ENCODE data around the gene VWF. TPM values are rescaled to one million over a fixed set of nuclear protein-coding genes. Genes with fewer than 3 reads are reported as not detected.

The VWF gene
- total RNA-seq, 2 donors from 2014 or later, result 189 to 331 TPM

DNA sequence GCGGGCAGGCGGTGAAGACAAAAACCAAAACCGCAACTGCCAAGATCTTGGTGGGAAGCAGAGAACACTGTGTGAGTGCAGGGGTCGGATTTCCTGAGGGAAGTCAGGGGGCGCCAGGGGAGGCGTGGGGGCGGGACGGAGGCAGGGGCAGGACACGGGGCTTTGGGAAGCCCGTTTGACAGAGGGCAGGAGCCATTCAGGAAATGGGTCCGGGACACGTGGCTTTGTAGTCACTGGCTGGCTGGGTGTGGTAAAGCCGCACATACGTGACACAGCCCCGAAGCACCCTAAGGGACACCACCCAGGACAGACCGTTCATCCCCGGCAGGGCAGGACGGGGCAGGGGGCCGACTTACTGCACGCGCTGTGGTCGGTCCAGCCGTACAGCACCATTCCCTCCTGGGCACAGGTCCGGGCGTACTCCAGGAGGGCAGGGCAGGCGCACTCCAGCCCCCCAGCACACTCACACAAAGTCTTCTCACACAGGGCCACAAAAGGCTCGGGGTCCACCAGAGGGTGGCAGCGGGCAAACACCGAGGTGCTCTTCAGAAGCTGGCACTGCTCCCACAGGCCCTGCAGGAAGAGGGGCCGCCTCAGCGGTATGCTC, 49.4 kb downstream of the VWF start:
- Histone ChIP-seq H3K9me3 (no peaks in the 10 kb centered on the region), H3K36me3 (no peaks in the 10 kb centered on the region), H3K4me3 (peak overlapping the region in 1 of 2 donors; percentile 26), H3K27me3 (no peaks in the 10 kb centered on the region), H3K27ac (peak overlapping the region; percentile 30 to 56), H3K4me1 (peaks cover 0 to 36% of the 10 kb centered on the region in 2 donors)
- peak; percentile 72 for DNase-seq (ENCODE audit: low spot score)
- TF ChIP-seq, protein P1, sequence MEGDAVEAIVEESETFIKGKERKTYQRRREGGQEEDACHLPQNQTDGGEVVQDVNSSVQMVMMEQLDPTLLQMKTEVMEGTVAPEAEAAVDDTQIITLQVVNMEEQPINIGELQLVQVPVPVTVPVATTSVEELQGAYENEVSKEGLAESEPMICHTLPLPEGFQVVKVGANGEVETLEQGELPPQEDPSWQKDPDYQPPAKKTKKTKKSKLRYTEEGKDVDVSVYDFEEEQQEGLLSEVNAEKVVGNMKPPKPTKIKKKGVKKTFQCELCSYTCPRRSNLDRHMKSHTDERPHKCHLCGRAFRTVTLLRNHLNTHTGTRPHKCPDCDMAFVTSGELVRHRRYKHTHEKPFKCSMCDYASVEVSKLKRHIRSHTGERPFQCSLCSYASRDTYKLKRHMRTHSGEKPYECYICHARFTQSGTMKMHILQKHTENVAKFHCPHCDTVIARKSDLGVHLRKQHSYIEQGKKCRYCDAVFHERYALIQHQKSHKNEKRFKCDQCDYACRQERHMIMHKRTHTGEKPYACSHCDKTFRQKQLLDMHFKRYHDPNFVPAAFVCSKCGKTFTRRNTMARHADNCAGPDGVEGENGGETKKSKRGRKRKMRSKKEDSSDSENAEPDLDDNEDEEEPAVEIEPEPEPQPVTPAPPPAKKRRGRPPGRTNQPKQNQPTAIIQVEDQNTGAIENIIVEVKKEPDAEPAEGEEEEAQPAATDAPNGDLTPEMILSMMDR (IDR thresholded peaks at IDR 0.05), result no peak

DNA sequence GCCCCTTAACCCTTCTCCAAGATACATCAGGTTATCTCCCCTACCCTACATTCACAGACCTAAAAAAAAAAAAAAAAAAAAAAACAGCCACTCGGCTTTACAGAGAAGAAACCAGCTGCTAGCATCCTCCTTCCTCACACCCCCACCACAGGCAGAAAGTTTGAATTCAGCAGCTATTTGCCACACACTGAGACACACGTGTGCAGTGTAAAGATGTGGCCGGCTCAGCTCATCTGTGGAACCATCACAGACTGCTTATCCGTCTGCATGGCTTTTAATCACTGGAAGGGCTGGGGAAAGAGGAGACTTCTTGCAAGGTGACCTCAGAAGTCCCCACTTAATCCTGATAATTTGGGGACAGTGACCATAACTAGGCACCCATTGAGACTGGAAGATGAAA, 50.0 kb downstream of the VWF start:
- Histone ChIP-seq H3K27me3 (no peaks in the 10 kb centered on the region), H3K36me3 (no peaks in the 10 kb centered on the region), H3K27ac (peak overlapping the region in 1 of 2 donors; percentile 56), H3K4me3 (no peak overlapping the region), H3K4me1 (peaks cover 0 to 38% of the 10 kb centered on the region in 2 donors), H3K9me3 (no peaks in the 10 kb centered on the region)
- TF ChIP-seq, protein P1 (IDR thresholded peaks at IDR 0.05), result no peak
- no peak for DNase-seq (ENCODE audit: low spot score)

DNA sequence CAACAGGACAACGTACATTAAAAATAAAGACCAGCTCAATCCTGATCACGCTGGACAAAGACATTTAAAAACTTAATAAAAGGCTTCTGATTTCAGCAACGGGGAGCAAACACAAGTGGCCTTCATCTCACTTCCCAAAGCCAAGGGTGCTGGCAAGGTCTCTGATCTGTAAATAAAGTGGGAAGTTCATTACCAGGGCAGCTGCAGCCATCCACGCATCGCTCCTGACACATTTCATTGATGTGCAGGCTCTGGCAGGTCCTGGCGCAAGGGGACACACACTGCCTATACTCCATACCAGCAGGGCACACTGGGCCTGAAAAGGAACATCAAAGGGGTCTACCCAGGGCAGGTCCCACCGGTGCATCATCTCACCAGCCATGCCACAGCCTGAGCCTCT, 51.0 kb downstream of the VWF start:
- DNase-seq (ENCODE audit: low spot score), result no peak
- no peak overlapping the region for H3K4me3 ChIP-seq
- TF ChIP-seq, protein P1 (IDR thresholded peaks at IDR 0.05), result no peak
- no peaks in the 10 kb centered on the region for H3K27me3 ChIP-seq
- H3K9me3 ChIP-seq, result no peaks in the 10 kb centered on the region
- H3K27ac ChIP-seq, result peak overlapping the region; percentile 9 to 52
- no peaks in the 10 kb centered on the region for H3K36me3 ChIP-seq
- peaks cover 0 to 39% of the 10 kb centered on the region in 2 donors for H3K4me1 ChIP-seq

DNA sequence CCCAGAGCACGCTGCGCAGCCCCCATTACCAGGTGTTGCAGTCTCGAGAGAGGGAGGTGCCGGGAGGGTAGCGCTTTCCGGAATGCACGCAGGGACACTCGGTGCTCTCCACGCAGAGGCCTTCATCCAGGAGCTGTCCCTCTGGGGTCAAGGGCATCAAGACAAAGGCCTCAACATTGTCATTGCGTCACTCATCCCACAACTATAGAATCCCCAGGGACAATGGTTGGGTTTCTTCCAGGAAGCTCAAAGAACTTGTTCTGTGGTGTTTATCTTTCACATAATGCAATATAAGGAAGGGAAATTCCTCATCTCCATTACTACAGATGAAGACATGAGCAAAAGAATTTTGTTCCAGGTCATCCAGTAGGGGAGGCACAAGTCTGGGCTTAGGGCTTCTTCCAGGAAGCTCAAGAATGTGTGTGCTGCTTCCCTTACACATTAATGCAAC, 52.1 kb downstream of the VWF start:
- peaks cover 0 to 37% of the 10 kb centered on the region in 2 donors for H3K4me1 ChIP-seq
- no peaks in the 10 kb centered on the region for H3K9me3 ChIP-seq
- no peaks in the 10 kb centered on the region for H3K36me3 ChIP-seq
- no peaks in the 10 kb centered on the region for H3K27me3 ChIP-seq
- H3K27ac ChIP-seq, result peak overlapping the region; percentile 51 to 68
- TF ChIP-seq, protein P1 (IDR thresholded peaks at IDR 0.05), result peak in 1 of 2 donors; percentile 41
- DNase-seq (ENCODE audit: low spot score), result no peak
- H3K4me3 ChIP-seq, result no peak overlapping the region

DNA sequence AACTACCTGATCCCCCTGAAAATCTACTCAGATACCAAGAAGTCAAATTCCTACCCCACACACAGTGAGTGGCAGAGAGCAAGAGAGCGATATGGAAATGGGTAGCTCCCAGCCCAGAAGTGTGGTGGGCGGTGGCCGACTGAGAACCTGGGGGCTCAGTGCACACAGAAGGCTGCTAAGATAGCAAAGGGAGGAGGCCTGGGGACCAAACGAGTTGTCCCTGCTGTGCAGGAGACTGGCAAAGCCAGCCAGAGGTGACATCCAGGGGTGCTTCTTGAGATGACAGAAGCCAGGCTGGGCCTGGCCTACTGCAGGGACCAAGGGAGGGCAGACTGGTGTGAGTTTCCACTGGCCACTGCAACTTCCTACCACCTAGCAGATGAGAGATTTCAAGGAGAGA, 52.9 kb downstream of the VWF start:
- no peaks in the 10 kb centered on the region for H3K27me3 ChIP-seq
- DNase-seq (ENCODE audit: low spot score), result no peak
- H3K9me3 ChIP-seq, result no peaks in the 10 kb centered on the region
- no peak overlapping the region for H3K4me3 ChIP-seq
- no peaks in the 10 kb centered on the region for H3K36me3 ChIP-seq
- TF ChIP-seq, protein P1 (IDR thresholded peaks at IDR 0.05), result no peak
- H3K4me1 ChIP-seq, result peaks cover 0 to 37% of the 10 kb centered on the region in 2 donors
- H3K27ac ChIP-seq, result peak overlapping the region; percentile 51 to 68
